HK-2 (cell line): Measurements from ENCODE around the gene RNF133.
"Not testable (repeated sequence)": the region's sequence is repeated elsewhere in the genome, so short reads cannot be mapped to it uniquely, and the experiment has no call there.

Experiments
- DNase-seq: peaks from one replicate; pipeline ENCODE4 v3.0.0-alpha.2; 2018; ENCODE audit not compliant: unreplicated experiment

Gene RNF133

GRCh38 chr7:122689346-122690109 lies 9.4 kb downstream of the RNF133 start:
- no peak for DNase-seq

GRCh38 chr7:122688400-122688998 lies 10.4 kb downstream of the RNF133 start:
- DNase-seq = no peak

GRCh38 chr7:122686360-122686878 lies 12.5 kb downstream of the RNF133 start:
- no peak for DNase-seq

- DNase-seq = no peak
Observed at GRCh38 chr7:122684504-122684903, 14.4 kb downstream of the RNF133 start.

GRCh38 chr7:122682815-122683550 lies 15.9 kb downstream of the RNF133 start:
- DNase-seq = no peak

GRCh38 chr7:122681186-122681585 lies 17.7 kb downstream of the RNF133 start:
- not testable (repeated sequence) for DNase-seq

- DNase-seq = no peak
Observed at GRCh38 chr7:122679813-122680212, 19.1 kb downstream of the RNF133 start.

- DNase-seq = peak; percentile 14
Observed at GRCh38 chr7:122679269-122679709, 19.6 kb downstream of the RNF133 start.

GRCh38 chr7:122677149-122677548 lies 21.8 kb downstream of the RNF133 start:
- DNase-seq = no peak

- DNase-seq = no peak
Observed at GRCh38 chr7:122676466-122676865, 22.5 kb downstream of the RNF133 start.

- DNase-seq = no peak
Observed at GRCh38 chr7:122675621-122676020, 23.3 kb downstream of the RNF133 start.

- DNase-seq = no peak
Observed at GRCh38 chr7:122675011-122675410, 23.9 kb downstream of the RNF133 start.

- DNase-seq = no peak
Observed at GRCh38 chr7:122674502-122674901, 24.4 kb downstream of the RNF133 start.

GRCh38 chr7:122673951-122674350 lies 25.0 kb downstream of the RNF133 start:
- no peak for DNase-seq

GRCh38 chr7:122672536-122672935 lies 26.4 kb downstream of the RNF133 start:
- no peak for DNase-seq

- no peak for DNase-seq
Observed at GRCh38 chr7:122663733-122664132, 35.2 kb downstream of the RNF133 start.

GRCh38 chr7:122658856-122659255 lies 40.1 kb downstream of the RNF133 start:
- DNase-seq = no peak

- DNase-seq = no peak
Observed at GRCh38 chr7:122653685-122654084, 45.2 kb downstream of the RNF133 start.

GRCh38 chr7:122652876-122653275 lies 46.0 kb downstream of the RNF133 start:
- no peak for DNase-seq

- no peak for DNase-seq
Observed at GRCh38 chr7:122651451-122651850, 47.5 kb downstream of the RNF133 start.
